Endothelial cell of umbilical vein (primary cell): ENCODE results near the gene PRDM16.

Experiments used
- CTCF ChIP-seq, 2 donors: IDR thresholded peaks; 1 replicate in 1 of 2; 2 replicates in 1 of 2; pipeline ENCODE4 v1.5.1; 2011; ENCODE audit warnings: low read length in 2 of 2, mild to moderate bottlenecking in 2 of 2, moderate library complexity in 2 of 2, control low read depth in 1 of 2, inconsistent platforms in 1 of 2, low read depth in 1 of 2; ENCODE audit not compliant: insufficient read depth in 1 of 2; ENCODE audit errors: extremely low read depth in 1 of 2
- EZH2 ChIP-seq: IDR thresholded peaks from 2 replicates; pipeline ENCODE4 v1.6.1; 2012; ENCODE audit warnings: borderline replicate concordance, low read depth, mild to moderate bottlenecking, moderate library complexity, low read length, inconsistent platforms; ENCODE audit not compliant: severe bottlenecking
- JUN ChIP-seq: IDR thresholded peaks from 2 replicates; pipeline ENCODE4 v1.6.1; 2011; ENCODE audit warnings: borderline replicate concordance, low read depth; ENCODE audit not compliant: insufficient read length, insufficient read depth
- MYC ChIP-seq: IDR thresholded peaks from one replicate; pipeline ENCODE4 v1.6.1; 2011; ENCODE audit warnings: mild to moderate bottlenecking, low read depth, low read length
- POLR2A ChIP-seq: IDR thresholded peaks from 2 replicates; pipeline ENCODE4 v1.6.1; 2012; ENCODE audit warnings: low read depth, mild to moderate bottlenecking, control low read depth, low read length
- POLR2AphosphoS5 ChIP-seq: IDR thresholded peaks from 2 replicates; pipeline ENCODE4 v1.6.1; 2012; ENCODE audit warnings: low read depth, mild to moderate bottlenecking, control low read depth, low read length, moderate library complexity; ENCODE audit not compliant: insufficient read depth
- TF ChIP-seq, protein P1 (sequence below): IDR thresholded peaks from 2 replicates; pipeline ENCODE4 v1.6.1; 2011; ENCODE audit not compliant: insufficient read depth, insufficient read length

- no peak for TF ChIP-seq CTCF (IDR thresholded peaks at IDR 0.05; ENCODE audit: extremely low read depth in 1 of 2, insufficient read depth in 1 of 2, low read depth in 1 of 2, low read length in 2 of 2)
- TF ChIP-seq POLR2A: no peak
- no peak for TF ChIP-seq MYC
- TF ChIP-seq POLR2AphosphoS5: no peak
- TF ChIP-seq JUN: no peak
- TF ChIP-seq EZH2: no peak
- TF ChIP-seq, protein P1, sequence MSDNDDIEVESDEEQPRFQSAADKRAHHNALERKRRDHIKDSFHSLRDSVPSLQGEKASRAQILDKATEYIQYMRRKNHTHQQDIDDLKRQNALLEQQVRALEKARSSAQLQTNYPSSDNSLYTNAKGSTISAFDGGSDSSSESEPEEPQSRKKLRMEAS: no peak
Observed at GRCh38 chr1:3235496-3235895, 166.5 kb downstream of the PRDM16 start.
